GM23248 (cell line): ENCODE results near the gene EHMT1.

Experiments
- EZH2 ChIP-seq: fragments of 200-600 bp; sonication (generic); IDR thresholded peaks from 2 replicates; pipeline ENCODE4 v1.6.1; 2018; ENCODE audit warnings: antibody characterized with exemption, mild to moderate bottlenecking; ENCODE audit not compliant: insufficient read depth, poor library complexity, severe bottlenecking
- EZH2phosphoT487 ChIP-seq: fragments of 200-600 bp; sonication (generic); IDR thresholded peaks from 2 replicates; pipeline ENCODE4 v1.6.1; 2018; ENCODE audit warnings: antibody characterized with exemption, moderate library complexity, mild to moderate bottlenecking, low read depth; ENCODE audit not compliant: insufficient read depth

DNA sequence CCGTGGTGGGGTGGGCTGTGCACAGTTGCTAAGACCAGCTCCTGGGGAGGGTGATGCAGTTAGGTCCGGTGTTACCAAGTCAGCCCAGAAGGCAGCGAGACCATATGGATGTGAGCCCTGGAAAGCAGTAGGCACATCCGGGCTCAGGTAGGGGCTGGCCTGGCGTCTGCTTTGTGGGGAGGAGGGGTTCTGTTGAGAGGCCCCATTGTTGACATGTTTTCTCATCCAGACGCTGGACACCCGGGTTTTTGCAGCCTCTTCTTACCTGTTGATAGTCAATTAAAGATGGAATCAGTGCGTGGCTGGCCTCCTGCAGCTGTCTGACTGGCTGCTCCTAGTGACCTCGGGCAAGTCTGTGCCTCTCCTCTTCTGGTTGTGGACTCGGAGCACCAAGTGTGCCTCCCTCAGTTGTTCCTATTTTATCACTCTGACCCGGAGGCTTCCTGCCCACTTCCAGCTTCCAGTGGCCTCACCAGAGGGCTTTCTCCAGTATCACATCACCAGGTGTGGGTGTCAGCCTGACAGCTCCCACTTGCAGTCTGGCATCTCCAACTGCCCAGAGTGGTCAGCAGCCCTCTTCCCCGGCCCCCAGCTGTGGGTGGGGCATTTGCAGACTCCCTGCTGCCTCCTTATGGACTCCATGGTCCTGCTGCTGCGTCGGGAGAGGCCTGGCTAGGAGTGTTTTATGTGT, 90.8 kb downstream of the EHMT1 start:
- no peak for TF ChIP-seq EZH2
- no peak for TF ChIP-seq EZH2phosphoT487
